Fibroblast of villous mesenchyme (primary cell): Measurements from ENCODE around the gene FBXO33. TPM values are rescaled to one million over a fixed set of nuclear protein-coding genes. Genes with fewer than 3 reads are reported as not detected.

Experiments used
- DNase-seq: peaks from one replicate; pipeline ENCODE4 v3.0.0-alpha.2; 2010; ENCODE audit warnings: low read depth
- H3K4me3 ChIP-seq: 2 replicates; pipeline ENCODE4 v1.5.1; 2011; ENCODE audit warnings: low read depth, mild to moderate bottlenecking, low read length
- total RNA-seq: library from RNA; depleted of rRNA; stranded (reverse); fragments of >200 nt; gene quantifications from 2 replicates; pipeline ENCODE4 v1.2.3, GENCODE V29; 2012
- TF ChIP-seq, protein P1 (sequence below): IDR thresholded peaks from 2 replicates; pipeline ENCODE4 v1.5.1; 2012; ENCODE audit warnings: low read depth, mild to moderate bottlenecking, low read length; ENCODE audit not compliant: insufficient read depth

The FBXO33 gene
- total RNA-seq, 1 donor: 19.4 TPM

DNA sequence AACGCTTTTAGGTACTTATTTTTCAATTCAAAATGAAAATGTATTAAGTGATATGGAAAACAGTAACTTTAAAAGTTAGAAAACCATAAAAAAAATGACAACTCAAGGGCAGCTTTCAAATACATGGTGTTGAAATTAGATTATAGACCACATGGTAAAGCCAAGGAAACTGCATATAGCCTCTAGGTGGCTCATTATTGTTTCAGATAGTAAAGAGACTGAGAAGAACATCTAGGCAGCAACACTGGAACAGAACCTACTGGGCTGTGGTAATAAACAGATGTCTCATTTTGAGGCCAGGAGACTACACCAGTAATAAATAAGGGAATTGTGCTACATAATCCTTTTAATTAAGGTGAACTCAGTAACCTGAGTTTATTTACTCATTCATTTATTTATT, 13.0 kb downstream of the FBXO33 start:
- TF ChIP-seq, protein P1, sequence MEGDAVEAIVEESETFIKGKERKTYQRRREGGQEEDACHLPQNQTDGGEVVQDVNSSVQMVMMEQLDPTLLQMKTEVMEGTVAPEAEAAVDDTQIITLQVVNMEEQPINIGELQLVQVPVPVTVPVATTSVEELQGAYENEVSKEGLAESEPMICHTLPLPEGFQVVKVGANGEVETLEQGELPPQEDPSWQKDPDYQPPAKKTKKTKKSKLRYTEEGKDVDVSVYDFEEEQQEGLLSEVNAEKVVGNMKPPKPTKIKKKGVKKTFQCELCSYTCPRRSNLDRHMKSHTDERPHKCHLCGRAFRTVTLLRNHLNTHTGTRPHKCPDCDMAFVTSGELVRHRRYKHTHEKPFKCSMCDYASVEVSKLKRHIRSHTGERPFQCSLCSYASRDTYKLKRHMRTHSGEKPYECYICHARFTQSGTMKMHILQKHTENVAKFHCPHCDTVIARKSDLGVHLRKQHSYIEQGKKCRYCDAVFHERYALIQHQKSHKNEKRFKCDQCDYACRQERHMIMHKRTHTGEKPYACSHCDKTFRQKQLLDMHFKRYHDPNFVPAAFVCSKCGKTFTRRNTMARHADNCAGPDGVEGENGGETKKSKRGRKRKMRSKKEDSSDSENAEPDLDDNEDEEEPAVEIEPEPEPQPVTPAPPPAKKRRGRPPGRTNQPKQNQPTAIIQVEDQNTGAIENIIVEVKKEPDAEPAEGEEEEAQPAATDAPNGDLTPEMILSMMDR: peak; percentile 16
- DNase-seq: no peak
- H3K4me3 ChIP-seq: no peak overlapping the region

DNA sequence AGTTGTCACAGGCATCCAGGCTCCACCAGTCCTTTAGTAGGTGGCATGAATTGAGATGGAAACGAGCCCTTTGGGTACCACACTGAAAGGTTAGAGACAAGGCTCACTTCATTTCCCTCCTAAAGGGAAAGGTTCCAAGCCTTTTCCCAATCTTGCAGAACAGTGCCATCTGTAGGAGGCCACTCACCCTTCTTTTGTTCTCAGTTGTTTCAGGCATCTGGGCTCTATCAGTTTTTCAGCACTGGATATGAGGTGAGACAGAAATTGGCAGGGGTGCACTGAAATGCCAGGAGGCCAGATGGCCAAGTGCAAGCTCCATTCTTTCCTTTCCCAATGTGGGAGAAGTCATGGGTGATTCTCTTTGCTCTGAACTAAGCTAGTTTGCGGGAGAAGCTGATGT, 15.2 kb downstream of the FBXO33 start:
- TF ChIP-seq, protein P1: peak; percentile 40
- H3K4me3 ChIP-seq: no peak overlapping the region
- peak; percentile 23 for DNase-seq

DNA sequence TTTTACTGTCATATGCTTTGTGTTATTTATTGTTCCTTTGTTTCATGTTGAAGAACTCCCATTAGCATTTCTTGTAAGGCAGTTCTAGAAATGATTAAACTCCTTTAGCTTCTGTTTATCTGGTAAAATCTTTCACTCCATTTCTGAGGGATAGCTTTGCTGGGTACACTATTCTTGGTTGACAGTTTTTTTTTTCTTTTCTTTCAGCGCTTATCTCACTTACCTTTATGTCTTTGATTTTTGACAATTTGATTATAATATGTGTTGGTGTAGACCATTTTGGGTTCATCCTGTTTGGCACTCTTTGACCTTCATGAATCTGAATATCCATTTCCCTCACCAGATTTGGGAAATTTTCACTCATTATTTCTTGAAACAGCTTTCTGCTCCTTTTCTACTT, 16.2 kb downstream of the FBXO33 start:
- TF ChIP-seq, protein P1: no peak
- no peak for DNase-seq
- no peak overlapping the region for H3K4me3 ChIP-seq

- DNase-seq: peak; percentile 16
- no peak overlapping the region for H3K4me3 ChIP-seq
- TF ChIP-seq, protein P1: no peak
These were observed 25.7 kb downstream of the FBXO33 start for GRCh38 chr14:39406560-39406959.

- no peak overlapping the region for H3K4me3 ChIP-seq
- no peak for DNase-seq
- TF ChIP-seq, protein P1: no peak
These were observed 33.9 kb downstream of the FBXO33 start for GRCh38 chr14:39398382-39398781.

DNA sequence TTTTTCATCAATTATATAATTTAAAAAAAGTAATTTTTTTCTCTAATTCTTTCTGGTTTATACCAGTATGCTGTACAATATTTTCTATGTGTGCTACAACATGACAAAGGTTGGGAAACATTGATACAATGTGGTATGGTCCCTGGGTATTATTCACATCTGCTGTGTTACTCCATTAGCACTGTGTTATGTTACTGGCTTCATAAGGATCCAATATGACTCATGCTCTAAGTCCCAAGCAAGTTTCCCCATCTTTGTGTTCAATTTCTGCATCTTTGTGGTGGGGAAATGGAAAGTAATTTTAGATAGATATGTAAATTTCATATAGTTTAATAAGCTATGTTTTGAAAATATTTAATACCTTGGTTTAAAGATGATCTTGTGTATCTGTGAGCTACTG, 35.8 kb downstream of the FBXO33 start:
- TF ChIP-seq, protein P1: no peak
- peak; percentile 28 for DNase-seq
- no peak overlapping the region for H3K4me3 ChIP-seq

GRCh38 chr14:39395555-39396254, 36.5 kb downstream of the FBXO33 start:
- H3K4me3 ChIP-seq: no peak overlapping the region
- no peak for DNase-seq
- TF ChIP-seq, protein P1: no peak
